ENCODE measurements around the gene DDIT3. TPM values are rescaled to one million over a fixed set of nuclear protein-coding genes. Genes with fewer than 3 reads are reported as not detected.

The DDIT3 gene
- total RNA-seq, 1 donor from 2014 or later, result 42.6 TPM

DNA sequence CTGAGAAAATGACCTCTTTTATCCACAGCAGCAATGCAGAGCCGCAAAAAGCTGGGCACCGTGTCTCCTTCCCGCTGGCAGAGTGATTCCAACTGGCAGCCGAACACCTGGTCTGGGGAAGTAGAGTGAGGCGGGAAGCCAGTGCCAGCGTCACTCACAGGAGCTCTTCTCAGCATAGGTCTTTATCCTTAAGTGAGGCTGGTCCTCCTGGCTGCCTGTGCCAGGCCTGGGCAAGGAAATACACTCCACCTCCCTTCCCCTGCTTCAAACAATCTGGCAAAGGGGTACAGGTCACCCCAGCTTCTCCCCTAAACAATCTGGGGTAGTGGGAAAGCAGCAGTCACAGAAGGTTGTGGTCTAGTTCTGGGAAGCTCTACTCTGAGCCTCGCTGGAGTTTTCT is 45.5 kb downstream of the DDIT3 start:
- FAIRE-seq (no peak), DNase-seq (ENCODE audit: low read depth) (no peak)
- H3K27me3 ChIP-seq (ENCODE audit: insufficient read depth, low read length), result peaks cover 46% of the 10 kb centered on the region
- no peaks in the 10 kb centered on the region for H3K79me2 ChIP-seq (ENCODE audit: insufficient read depth, low read length)
- H3K4me3 ChIP-seq (ENCODE audit: insufficient read depth, low read depth, low read length), result no peak overlapping the region
- peak overlapping the region; percentile 54 for H3K4me3 Mint-ChIP-seq (ENCODE audit: unreplicated experiment)
- no peaks in the 10 kb centered on the region for H4K20me1 ChIP-seq (ENCODE audit: insufficient read depth, low read length)
- peaks cover 16% of the 10 kb centered on the region for H3K9me3 Mint-ChIP-seq (ENCODE audit: unreplicated experiment)
- H3K9ac ChIP-seq (ENCODE audit: low read length), result no peak overlapping the region
- H3K27me3 Mint-ChIP-seq (ENCODE audit: low read depth, unreplicated experiment), result peaks cover 65% of the 10 kb centered on the region
- no peak overlapping the region for H3K27ac ChIP-seq (ENCODE audit: low read depth, low read length)
- no peaks in the 10 kb centered on the region for H3K36me3 ChIP-seq (ENCODE audit: insufficient read depth, low read length)
- no peaks in the 10 kb centered on the region for H3K9me3 ChIP-seq (ENCODE audit: insufficient read depth, low read depth, low read length)
- H3K27ac Mint-ChIP-seq (ENCODE audit: unreplicated experiment), result no peak overlapping the region
- peaks cover 18% of the 10 kb centered on the region for H3K4me1 Mint-ChIP-seq (ENCODE audit: low read depth, unreplicated experiment)
- peaks cover 9% of the 10 kb centered on the region for H3K4me1 ChIP-seq (ENCODE audit: insufficient read depth, low read length)
- peak overlapping the region; percentile 81 for H3K4me2 ChIP-seq (ENCODE audit: low read length)
- no peak for TF ChIP-seq EZH2 (IDR thresholded peaks at IDR 0.05; ENCODE audit: insufficient read depth, low read length)
- TF ChIP-seq, protein P1, sequence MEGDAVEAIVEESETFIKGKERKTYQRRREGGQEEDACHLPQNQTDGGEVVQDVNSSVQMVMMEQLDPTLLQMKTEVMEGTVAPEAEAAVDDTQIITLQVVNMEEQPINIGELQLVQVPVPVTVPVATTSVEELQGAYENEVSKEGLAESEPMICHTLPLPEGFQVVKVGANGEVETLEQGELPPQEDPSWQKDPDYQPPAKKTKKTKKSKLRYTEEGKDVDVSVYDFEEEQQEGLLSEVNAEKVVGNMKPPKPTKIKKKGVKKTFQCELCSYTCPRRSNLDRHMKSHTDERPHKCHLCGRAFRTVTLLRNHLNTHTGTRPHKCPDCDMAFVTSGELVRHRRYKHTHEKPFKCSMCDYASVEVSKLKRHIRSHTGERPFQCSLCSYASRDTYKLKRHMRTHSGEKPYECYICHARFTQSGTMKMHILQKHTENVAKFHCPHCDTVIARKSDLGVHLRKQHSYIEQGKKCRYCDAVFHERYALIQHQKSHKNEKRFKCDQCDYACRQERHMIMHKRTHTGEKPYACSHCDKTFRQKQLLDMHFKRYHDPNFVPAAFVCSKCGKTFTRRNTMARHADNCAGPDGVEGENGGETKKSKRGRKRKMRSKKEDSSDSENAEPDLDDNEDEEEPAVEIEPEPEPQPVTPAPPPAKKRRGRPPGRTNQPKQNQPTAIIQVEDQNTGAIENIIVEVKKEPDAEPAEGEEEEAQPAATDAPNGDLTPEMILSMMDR (IDR thresholded peaks at IDR 0.05; ENCODE audit: insufficient read depth, low read depth, low read length), result no peak
- H3K36me3 Mint-ChIP-seq (ENCODE audit: low read depth, unreplicated experiment), result peaks cover 6% of the 10 kb centered on the region
- H2AFZ ChIP-seq (ENCODE audit: low read depth, low read length), result no peak overlapping the region

DNA sequence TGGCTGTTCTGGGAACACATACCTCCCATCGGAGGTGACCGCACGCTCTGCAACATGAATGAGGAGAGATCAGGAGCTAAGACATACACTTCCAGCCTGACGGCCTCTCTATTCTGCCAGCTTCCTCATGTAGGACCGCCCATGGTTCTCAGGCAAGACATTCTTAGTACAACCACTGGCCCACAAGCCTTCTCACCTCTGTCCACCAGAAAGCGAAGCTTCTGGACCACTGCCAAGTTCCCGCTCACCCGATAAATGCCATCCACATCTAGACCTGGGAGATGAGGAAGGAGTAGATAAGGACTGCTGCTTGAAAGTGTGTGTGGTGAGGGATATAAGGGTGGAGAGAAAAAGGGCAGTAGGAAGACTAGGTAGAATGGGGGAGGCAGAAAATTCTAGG is 45.9 kb downstream of the DDIT3 start:
- FAIRE-seq (no peak), DNase-seq (ENCODE audit: low read depth) (no peak)
- Histone ChIP-seq H3K27ac (ENCODE audit: low read depth, low read length) (no peak overlapping the region), H4K20me1 (ENCODE audit: insufficient read depth, low read length) (no peaks in the 10 kb centered on the region), H3K27me3 (ENCODE audit: insufficient read depth, low read length) (peaks cover 46% of the 10 kb centered on the region), H3K79me2 (ENCODE audit: insufficient read depth, low read length) (no peaks in the 10 kb centered on the region), H3K4me2 (ENCODE audit: low read length) (no peak overlapping the region), H3K36me3 (ENCODE audit: insufficient read depth, low read length) (no peaks in the 10 kb centered on the region), H3K9me3 (ENCODE audit: insufficient read depth, low read depth, low read length) (no peaks in the 10 kb centered on the region), H3K9ac (ENCODE audit: low read length) (no peak overlapping the region), H3K4me3 (ENCODE audit: insufficient read depth, low read depth, low read length) (no peak overlapping the region), H2AFZ (ENCODE audit: low read depth, low read length) (no peak overlapping the region), H3K4me1 (ENCODE audit: insufficient read depth, low read length) (peaks cover 9% of the 10 kb centered on the region)
- Mint-ChIP-seq H3K36me3 (ENCODE audit: low read depth, unreplicated experiment) (peaks cover 6% of the 10 kb centered on the region), H3K4me1 (ENCODE audit: low read depth, unreplicated experiment) (peaks cover 15% of the 10 kb centered on the region), H3K9me3 (ENCODE audit: unreplicated experiment) (peaks cover 16% of the 10 kb centered on the region), H3K27me3 (ENCODE audit: low read depth, unreplicated experiment) (peaks cover 67% of the 10 kb centered on the region), H3K27ac (ENCODE audit: unreplicated experiment) (no peak overlapping the region), H3K4me3 (ENCODE audit: unreplicated experiment) (peak overlapping the region; percentile 30)
- TF ChIP-seq EZH2 (IDR thresholded peaks at IDR 0.05; ENCODE audit: insufficient read depth, low read length), result no peak
- TF ChIP-seq, protein P1 (IDR thresholded peaks at IDR 0.05; ENCODE audit: insufficient read depth, low read depth, low read length), result no peak

DNA sequence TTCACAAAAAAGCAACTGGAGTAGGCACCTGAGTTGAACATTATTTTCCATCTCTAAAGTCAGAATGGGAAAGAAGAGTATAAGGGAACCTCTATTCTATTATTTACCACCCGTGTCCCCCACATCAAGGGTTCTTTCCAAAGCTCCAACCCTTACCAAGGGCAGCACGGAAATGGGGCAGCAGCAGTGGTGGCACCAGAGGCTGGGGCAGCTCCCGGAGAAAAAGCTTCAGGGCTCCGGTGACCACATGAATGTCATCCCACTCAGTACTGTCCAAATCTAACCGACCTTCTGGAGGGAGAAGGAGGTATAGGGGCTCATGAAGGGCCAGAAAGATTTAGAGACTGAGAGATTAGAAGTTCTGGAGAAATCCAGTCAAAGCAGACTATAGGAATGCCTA is 46.4 kb downstream of the DDIT3 start:
- peaks cover 12% of the 10 kb centered on the region for H3K4me1 Mint-ChIP-seq (ENCODE audit: low read depth, unreplicated experiment)
- Histone ChIP-seq H3K4me2 (ENCODE audit: low read length) (no peak overlapping the region), H3K9ac (ENCODE audit: low read length) (no peak overlapping the region), H3K9me3 (ENCODE audit: insufficient read depth, low read depth, low read length) (no peaks in the 10 kb centered on the region), H3K4me1 (ENCODE audit: insufficient read depth, low read length) (peaks cover 9% of the 10 kb centered on the region), H3K36me3 (ENCODE audit: insufficient read depth, low read length) (no peaks in the 10 kb centered on the region), H3K79me2 (ENCODE audit: insufficient read depth, low read length) (no peaks in the 10 kb centered on the region), H3K4me3 (ENCODE audit: insufficient read depth, low read depth, low read length) (no peak overlapping the region), H3K27ac (ENCODE audit: low read depth, low read length) (no peak overlapping the region), H4K20me1 (ENCODE audit: insufficient read depth, low read length) (no peaks in the 10 kb centered on the region), H2AFZ (ENCODE audit: low read depth, low read length) (no peak overlapping the region), H3K27me3 (ENCODE audit: insufficient read depth, low read length) (peaks cover 46% of the 10 kb centered on the region)
- H3K36me3 Mint-ChIP-seq (ENCODE audit: low read depth, unreplicated experiment), result peaks cover 9% of the 10 kb centered on the region
- peaks cover 70% of the 10 kb centered on the region for H3K27me3 Mint-ChIP-seq (ENCODE audit: low read depth, unreplicated experiment)
- no peak for DNase-seq (ENCODE audit: low read depth)
- H3K4me3 Mint-ChIP-seq (ENCODE audit: unreplicated experiment), result no peak overlapping the region
- H3K27ac Mint-ChIP-seq (ENCODE audit: unreplicated experiment), result no peak overlapping the region
- FAIRE-seq, result no peak
- TF ChIP-seq, protein P1 (IDR thresholded peaks at IDR 0.05; ENCODE audit: insufficient read depth, low read depth, low read length), result no peak
- TF ChIP-seq EZH2 (IDR thresholded peaks at IDR 0.05; ENCODE audit: insufficient read depth, low read length), result no peak
- H3K9me3 Mint-ChIP-seq (ENCODE audit: unreplicated experiment), result peaks cover 16% of the 10 kb centered on the region

Measured in astrocyte (in vitro differentiated cells and primary cell).